Measurements from ENCODE around the gene IL2.

IL2 gene

DNA sequence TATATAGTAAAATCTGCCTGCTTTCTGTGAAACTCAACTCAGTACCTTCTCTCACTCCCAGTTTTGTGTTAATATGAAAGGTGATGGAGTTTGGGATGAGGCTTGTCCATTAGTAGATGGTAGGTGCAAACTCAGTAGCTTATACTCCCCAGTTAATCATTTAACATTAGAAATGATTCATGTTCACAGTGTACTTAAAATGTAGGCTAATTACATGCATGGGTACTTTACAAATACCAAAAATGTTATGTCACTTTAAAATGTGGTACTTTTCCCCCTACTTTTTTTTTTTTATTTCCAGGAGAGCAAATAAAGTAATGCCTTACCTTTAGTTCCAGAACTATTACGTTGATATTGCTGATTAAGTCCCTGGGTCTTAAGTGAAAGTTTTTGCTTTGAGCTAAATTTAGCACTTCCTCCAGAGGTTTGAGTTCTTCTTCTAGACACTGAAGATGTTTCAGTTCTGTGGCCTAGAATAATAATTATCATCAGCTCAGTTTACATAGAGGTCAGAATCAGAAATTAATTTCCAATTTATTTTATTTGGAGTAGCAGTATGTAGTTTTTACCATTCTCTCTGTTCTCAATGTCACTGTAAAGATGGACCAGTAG, 3.0 kb downstream of the IL2 start:
- WGBS (ENCODE audit: insufficient coverage) = no CpG with 5 or more reads among the region's 1 CpG
- ChIA-PET CTCF (no interaction called here), POLR2A (no interaction called here)
- no peak overlapping the region for H3K4me3 ChIP-seq (ENCODE audit: control insufficient read depth in 1 of 7, extremely low read depth in 1 of 7, insufficient read depth in 4 of 7, low read depth in 2 of 7, low read length in 6 of 7)
- H3K27me3 ChIP-seq (replicated peaks in 2 of 5; ENCODE audit: control insufficient read depth in 4 of 5, insufficient read depth in 5 of 5, low read length in 4 of 5) = peaks cover 0 to 2% (median 0%) of the 10 kb centered on the region in 5 experiments
- H3K36me3 ChIP-seq (ENCODE audit: control insufficient read depth in 4 of 4, insufficient read depth in 4 of 4, low read length in 3 of 4) = no peaks in the 10 kb centered on the region
- peaks cover 0 to 9% (median 4%) of the 10 kb centered on the region in 4 experiments for H3K4me1 ChIP-seq (ENCODE audit: control extremely low read depth in 1 of 4, control insufficient read depth in 4 of 4, insufficient read depth in 4 of 4, low read length in 3 of 4)
- no peak overlapping the region for H3K27ac ChIP-seq (ENCODE audit: insufficient read depth in 1 of 2, low read depth in 1 of 2, low read length in 2 of 2, poor library complexity in 1 of 2, severe bottlenecking in 2 of 2)
- DNase-seq = no peak
- no peaks in the 10 kb centered on the region for H3K9me3 ChIP-seq (ENCODE audit: control extremely low read depth in 1 of 5, control insufficient read depth in 4 of 5, insufficient read depth in 2 of 5, low read depth in 1 of 5, low read length in 4 of 5)

DNA sequence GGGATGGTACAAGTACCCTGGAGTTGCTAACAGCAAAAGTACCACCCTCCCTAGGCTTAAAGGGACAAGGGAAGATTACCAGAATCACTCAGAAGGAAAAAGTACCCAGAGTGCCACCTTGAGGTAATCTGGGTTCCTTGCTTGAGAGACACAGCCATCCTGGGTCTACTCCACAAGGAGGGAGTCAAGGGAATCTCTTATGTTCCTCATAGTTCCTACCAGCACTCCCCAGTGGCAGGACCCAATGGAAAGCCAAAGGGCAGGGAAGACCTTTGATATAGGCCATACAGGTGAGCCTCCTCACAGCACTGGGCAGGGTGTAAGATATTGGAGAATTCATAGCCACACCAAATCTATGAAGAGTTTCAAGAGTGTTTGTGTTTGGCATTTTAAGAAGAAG, 5.7 kb downstream of the IL2 start:
- no peak for DNase-seq
- Histone ChIP-seq H3K4me3 (ENCODE audit: control insufficient read depth in 1 of 7, extremely low read depth in 1 of 7, insufficient read depth in 4 of 7, low read depth in 2 of 7, low read length in 6 of 7) (no peak overlapping the region), H3K27me3 (replicated peaks in 2 of 5; ENCODE audit: control insufficient read depth in 4 of 5, insufficient read depth in 5 of 5, low read length in 4 of 5) (peaks cover 0 to 2% (median 0%) of the 10 kb centered on the region in 5 experiments), H3K9me3 (ENCODE audit: control extremely low read depth in 1 of 5, control insufficient read depth in 4 of 5, insufficient read depth in 2 of 5, low read depth in 1 of 5, low read length in 4 of 5) (no peaks in the 10 kb centered on the region), H3K4me1 (ENCODE audit: control extremely low read depth in 1 of 4, control insufficient read depth in 4 of 4, insufficient read depth in 4 of 4, low read length in 3 of 4) (peaks cover 0 to 3% (median 0%) of the 10 kb centered on the region in 4 experiments), H3K36me3 (ENCODE audit: control insufficient read depth in 4 of 4, insufficient read depth in 4 of 4, low read length in 3 of 4) (no peaks in the 10 kb centered on the region), H3K27ac (ENCODE audit: insufficient read depth in 1 of 2, low read depth in 1 of 2, low read length in 2 of 2, poor library complexity in 1 of 2, severe bottlenecking in 2 of 2) (no peak overlapping the region)
- ChIA-PET CTCF (no interaction called here), POLR2A (no interaction called here)

DNA sequence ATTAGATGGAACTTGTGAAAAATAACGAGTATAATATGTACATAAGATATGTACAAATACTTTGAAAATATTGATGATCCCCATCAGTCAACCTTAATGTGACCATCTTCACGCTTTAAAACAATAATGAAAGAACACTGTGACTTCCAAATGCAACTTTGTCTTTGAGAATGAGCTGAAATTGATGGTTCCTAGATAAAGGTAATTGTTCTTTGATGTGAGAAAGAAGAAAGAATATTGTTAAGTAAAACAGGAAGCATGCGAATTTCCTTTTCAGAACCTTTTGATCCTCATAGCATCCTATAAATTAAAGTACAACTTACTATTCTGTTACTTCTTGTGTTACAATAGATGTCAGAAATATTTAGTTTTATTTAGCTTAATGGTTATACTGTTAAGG, 22.2 kb downstream of the IL2 start:
- Histone ChIP-seq H3K27ac (ENCODE audit: insufficient read depth in 1 of 2, low read depth in 1 of 2, low read length in 2 of 2, poor library complexity in 1 of 2, severe bottlenecking in 2 of 2) (no peak overlapping the region), H3K4me3 (ENCODE audit: control insufficient read depth in 1 of 7, extremely low read depth in 1 of 7, insufficient read depth in 4 of 7, low read depth in 2 of 7, low read length in 6 of 7) (no peak overlapping the region), H3K9me3 (ENCODE audit: control extremely low read depth in 1 of 5, control insufficient read depth in 4 of 5, insufficient read depth in 2 of 5, low read depth in 1 of 5, low read length in 4 of 5) (no peaks in the 10 kb centered on the region), H3K36me3 (ENCODE audit: control insufficient read depth in 4 of 4, insufficient read depth in 4 of 4, low read length in 3 of 4) (no peaks in the 10 kb centered on the region), H3K4me1 (ENCODE audit: control extremely low read depth in 1 of 4, control insufficient read depth in 4 of 4, insufficient read depth in 4 of 4, low read length in 3 of 4) (no peaks in the 10 kb centered on the region), H3K27me3 (replicated peaks in 2 of 5; ENCODE audit: control insufficient read depth in 4 of 5, insufficient read depth in 5 of 5, low read length in 4 of 5) (peaks cover 0 to 2% (median 0%) of the 10 kb centered on the region in 5 experiments)
- ChIA-PET POLR2A (no interaction called here), CTCF (no interaction called here)
- DNase-seq = no peak
- WGBS (ENCODE audit: insufficient coverage) = no CpG with 5 or more reads among the region's 3 CpGs

DNA sequence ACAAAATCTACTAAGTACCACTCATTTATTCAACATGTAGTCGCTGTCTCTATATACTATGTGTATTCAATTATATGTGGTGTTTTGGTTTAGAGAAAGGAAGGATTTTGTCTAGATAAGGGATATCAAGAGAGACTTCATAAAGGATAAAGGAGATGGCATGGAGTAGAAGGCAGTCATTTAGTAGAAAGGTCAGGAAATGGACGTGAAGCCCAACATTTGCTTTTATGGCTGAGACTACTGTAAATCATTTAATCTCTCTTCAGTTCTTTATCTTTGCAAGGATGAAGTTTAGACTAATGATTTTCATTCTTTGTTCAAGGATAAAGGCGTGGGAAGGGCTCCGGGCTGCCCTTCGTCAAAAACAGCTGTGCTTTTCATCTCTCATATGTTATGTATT, 25.2 kb downstream of the IL2 start:
- Histone ChIP-seq H3K9me3 (ENCODE audit: control extremely low read depth in 1 of 5, control insufficient read depth in 4 of 5, insufficient read depth in 2 of 5, low read depth in 1 of 5, low read length in 4 of 5) (no peaks in the 10 kb centered on the region), H3K4me1 (ENCODE audit: control extremely low read depth in 1 of 4, control insufficient read depth in 4 of 4, insufficient read depth in 4 of 4, low read length in 3 of 4) (no peaks in the 10 kb centered on the region), H3K36me3 (ENCODE audit: control insufficient read depth in 4 of 4, insufficient read depth in 4 of 4, low read length in 3 of 4) (no peaks in the 10 kb centered on the region), H3K27ac (ENCODE audit: insufficient read depth in 1 of 2, low read depth in 1 of 2, low read length in 2 of 2, poor library complexity in 1 of 2, severe bottlenecking in 2 of 2) (no peak overlapping the region), H3K27me3 (replicated peaks in 2 of 5; ENCODE audit: control insufficient read depth in 4 of 5, insufficient read depth in 5 of 5, low read length in 4 of 5) (peaks cover 0 to 2% (median 0%) of the 10 kb centered on the region in 5 experiments), H3K4me3 (ENCODE audit: control insufficient read depth in 1 of 7, extremely low read depth in 1 of 7, insufficient read depth in 4 of 7, low read depth in 2 of 7, low read length in 6 of 7) (no peak overlapping the region)
- POLR2A ChIA-PET = no interaction called here
- CTCF ChIA-PET = no interaction called here
- no CpG with 5 or more reads among the region's 5 CpGs for WGBS (ENCODE audit: insufficient coverage)
- DNase-seq = no peak

DNA sequence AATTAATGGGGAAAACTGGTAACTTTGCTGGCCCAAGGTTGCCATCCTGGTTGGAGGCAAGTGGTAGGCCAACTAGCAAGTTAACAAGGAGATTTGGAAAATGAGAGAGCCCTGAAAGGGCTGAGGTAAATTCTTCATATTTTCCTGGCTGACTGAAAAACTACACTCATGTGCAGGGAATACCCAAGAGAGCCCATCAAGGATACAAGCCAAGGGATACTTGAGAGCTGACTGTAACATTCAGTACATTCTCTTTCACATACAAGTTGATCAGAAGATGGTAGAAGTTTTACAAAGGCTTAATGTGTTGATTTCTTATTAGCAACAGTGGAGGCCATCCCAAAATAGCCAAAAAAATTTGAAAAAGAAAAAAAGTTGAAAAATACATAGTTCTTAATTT, 33.3 kb downstream of the IL2 start:
- POLR2A ChIA-PET = no interaction called here
- no peak for DNase-seq
- H3K36me3 ChIP-seq (ENCODE audit: control insufficient read depth in 4 of 4, insufficient read depth in 4 of 4, low read length in 3 of 4) = no peaks in the 10 kb centered on the region
- CTCF ChIA-PET = no interaction called here
- no peaks in the 10 kb centered on the region for H3K4me1 ChIP-seq (ENCODE audit: control extremely low read depth in 1 of 4, control insufficient read depth in 4 of 4, insufficient read depth in 4 of 4, low read length in 3 of 4)
- peaks cover 0 to 6% (median 0%) of the 10 kb centered on the region in 5 experiments for H3K9me3 ChIP-seq (ENCODE audit: control extremely low read depth in 1 of 5, control insufficient read depth in 4 of 5, insufficient read depth in 2 of 5, low read depth in 1 of 5, low read length in 4 of 5)
- H3K4me3 ChIP-seq (ENCODE audit: control insufficient read depth in 1 of 7, extremely low read depth in 1 of 7, insufficient read depth in 4 of 7, low read depth in 2 of 7, low read length in 6 of 7) = no peak overlapping the region
- no peak overlapping the region for H3K27ac ChIP-seq (ENCODE audit: insufficient read depth in 1 of 2, low read depth in 1 of 2, low read length in 2 of 2, poor library complexity in 1 of 2, severe bottlenecking in 2 of 2)
- H3K27me3 ChIP-seq (replicated peaks in 2 of 5; ENCODE audit: control insufficient read depth in 4 of 5, insufficient read depth in 5 of 5, low read length in 4 of 5) = no peaks in the 10 kb centered on the region

DNA sequence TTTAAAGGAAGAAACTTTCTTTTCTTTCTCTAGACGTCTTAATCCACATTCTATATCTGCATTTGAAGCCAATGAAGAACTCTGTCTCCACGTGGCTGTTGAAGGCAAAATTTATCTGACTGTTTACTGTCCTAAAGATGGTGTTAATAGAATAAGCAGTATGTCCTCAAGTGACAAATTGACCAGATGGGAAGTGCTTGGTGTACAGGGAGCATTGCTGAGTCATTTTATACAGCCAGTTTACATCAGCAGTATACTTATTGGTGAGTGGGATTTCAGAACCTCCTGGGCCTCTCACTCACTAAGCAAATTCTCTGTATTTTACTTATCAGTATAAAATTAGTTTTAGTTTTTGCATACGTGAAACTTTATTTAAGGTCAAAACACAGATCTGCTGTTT, 44.0 kb downstream of the IL2 start:
- ChIA-PET POLR2A (interaction anchor here (0.8 kb wide), 1 partner anchor 10 kb away, joined by 3 read pairs; no protein-coding TSS in a partner anchor), CTCF (no interaction called here)
- Histone ChIP-seq H3K36me3 (ENCODE audit: control insufficient read depth in 4 of 4, insufficient read depth in 4 of 4, low read length in 3 of 4) (no peaks in the 10 kb centered on the region), H3K27ac (ENCODE audit: insufficient read depth in 1 of 2, low read depth in 1 of 2, low read length in 2 of 2, poor library complexity in 1 of 2, severe bottlenecking in 2 of 2) (no peak overlapping the region), H3K4me3 (ENCODE audit: control insufficient read depth in 1 of 7, extremely low read depth in 1 of 7, insufficient read depth in 4 of 7, low read depth in 2 of 7, low read length in 6 of 7) (no peak overlapping the region), H3K9me3 (ENCODE audit: control extremely low read depth in 1 of 5, control insufficient read depth in 4 of 5, insufficient read depth in 2 of 5, low read depth in 1 of 5, low read length in 4 of 5) (no peaks in the 10 kb centered on the region), H3K27me3 (replicated peaks in 2 of 5; ENCODE audit: control insufficient read depth in 4 of 5, insufficient read depth in 5 of 5, low read length in 4 of 5) (no peaks in the 10 kb centered on the region), H3K4me1 (ENCODE audit: control extremely low read depth in 1 of 4, control insufficient read depth in 4 of 4, insufficient read depth in 4 of 4, low read length in 3 of 4) (no peaks in the 10 kb centered on the region)
- DNase-seq = peak in 2 of 3 donors; percentile 17 to 26
- 58% methylated on average over 2 of the region's 3 CpGs for WGBS (ENCODE audit: insufficient coverage)

DNA sequence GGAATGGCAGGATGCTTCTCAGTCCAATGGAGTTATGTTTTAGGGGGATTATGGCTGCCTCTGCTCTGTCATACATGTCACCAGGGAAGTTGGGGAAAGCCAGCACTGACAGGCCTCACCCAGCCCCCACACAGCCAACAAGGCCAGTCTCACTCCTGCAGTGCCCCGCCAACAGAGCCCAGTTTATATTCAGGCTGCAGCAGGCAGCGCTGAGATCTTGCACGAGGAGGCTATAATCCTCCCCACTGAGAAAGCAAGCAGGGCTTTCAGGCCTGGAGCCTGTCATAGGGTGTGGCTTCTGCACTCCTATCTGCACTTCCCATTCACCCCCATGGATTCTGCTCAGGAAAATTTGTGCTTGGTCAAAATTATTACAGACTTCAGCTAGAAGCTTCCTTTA, 52.7 kb downstream of the IL2 start:
- H3K4me1 ChIP-seq (ENCODE audit: control extremely low read depth in 1 of 4, control insufficient read depth in 4 of 4, insufficient read depth in 4 of 4, low read length in 3 of 4) = no peaks in the 10 kb centered on the region
- peaks cover 0 to 3% (median 0%) of the 10 kb centered on the region in 5 experiments for H3K9me3 ChIP-seq (ENCODE audit: control extremely low read depth in 1 of 5, control insufficient read depth in 4 of 5, insufficient read depth in 2 of 5, low read depth in 1 of 5, low read length in 4 of 5)
- ChIA-PET POLR2A (no interaction called here), CTCF (interaction anchor here (1.4 kb wide), 1 partner anchor 10 kb away, joined by 3 read pairs; no protein-coding TSS in a partner anchor)
- no peak overlapping the region for H3K27ac ChIP-seq (ENCODE audit: insufficient read depth in 1 of 2, low read depth in 1 of 2, low read length in 2 of 2, poor library complexity in 1 of 2, severe bottlenecking in 2 of 2)
- DNase-seq = no peak
- H3K27me3 ChIP-seq (replicated peaks in 2 of 5; ENCODE audit: control insufficient read depth in 4 of 5, insufficient read depth in 5 of 5, low read length in 4 of 5) = peaks cover 0 to 3% (median 0%) of the 10 kb centered on the region in 5 experiments
- 50% methylated on average over 3 of the region's 3 CpGs for WGBS (ENCODE audit: insufficient coverage)
- H3K4me3 ChIP-seq (ENCODE audit: control insufficient read depth in 1 of 7, extremely low read depth in 1 of 7, insufficient read depth in 4 of 7, low read depth in 2 of 7, low read length in 6 of 7) = no peak overlapping the region
- H3K36me3 ChIP-seq (ENCODE audit: control insufficient read depth in 4 of 4, insufficient read depth in 4 of 4, low read length in 3 of 4) = no peaks in the 10 kb centered on the region
